ENCODE data around the gene COA1. TPM values are rescaled to one million over a fixed set of nuclear protein-coding genes. Genes with fewer than 3 reads are reported as not detected.
"Not testable (repeated sequence)": the region's sequence is repeated elsewhere in the genome, so short reads cannot be mapped to it uniquely, and the experiment has no call there.

The COA1 gene
- polyA plus RNA-seq, 1 experiment: 22.4 TPM

GRCh38 chr7:43735802-43736603 lies 6.7 kb upstream of the COA1 start:
- ChIA-PET POLR2A (no interaction called here), CTCF (interaction anchor here (1.2 to 2.3 kb wide), 4 partner anchors 15 to 154 kb away, joined by 3 to 7 read pairs (median 4); partner anchors contain the start of gene STK17A)
- Histone ChIP-seq H3K4me3 (ENCODE audit: low read depth, low read length) (no peak overlapping the region), H3K27ac (ENCODE audit: low read depth, low read length) (no peak overlapping the region), H3K9me3 (ENCODE audit: control insufficient read depth, insufficient read depth, low read length) (peaks cover 6% of the 10 kb centered on the region; the same call in 1 of the 2 replicates), H3K27me3 (ENCODE audit: control insufficient read depth, insufficient read depth, low read length) (no peaks in the 10 kb centered on the region)
- TF ChIP-seq CTCF (IDR thresholded peaks at IDR 0.05; ENCODE audit: low read depth, low read length): no peak
- no peak for DNase-seq (ENCODE audit: low read depth, low spot score)

- Histone ChIP-seq H3K27ac (ENCODE audit: low read depth, low read length) (no peak overlapping the region), H3K9me3 (ENCODE audit: control insufficient read depth, insufficient read depth, low read length) (peaks cover 6% of the 10 kb centered on the region; the same call in 1 of the 2 replicates), H3K4me3 (ENCODE audit: low read depth, low read length) (no peak overlapping the region), H3K27me3 (ENCODE audit: control insufficient read depth, insufficient read depth, low read length) (no peaks in the 10 kb centered on the region)
- no peak for DNase-seq (ENCODE audit: low read depth, low spot score)
- TF ChIP-seq CTCF (IDR thresholded peaks at IDR 0.05; ENCODE audit: low read depth, low read length): no peak
- ChIA-PET CTCF (interaction anchor here (1.2 to 2.3 kb wide), 3 partner anchors 15 to 104 kb away, joined by 3 to 7 read pairs (median 4); no protein-coding TSS in a partner anchor), POLR2A (no interaction called here)
Measured at GRCh38 chr7:43735403-43735801, 6.1 kb upstream of the COA1 start.

GRCh38 chr7:43734575-43735332 lies 5.4 kb upstream of the COA1 start:
- POLR2A ChIA-PET; H3K27ac ChIP-seq (ENCODE audit: low read depth, low read length); DNase-seq (ENCODE audit: low read depth, low spot score); H3K4me3 ChIP-seq (ENCODE audit: low read depth, low read length); H3K27me3 ChIP-seq (ENCODE audit: control insufficient read depth, insufficient read depth, low read length); H3K9me3 ChIP-seq (ENCODE audit: control insufficient read depth, insufficient read depth, low read length): not testable (repeated sequence)
- CTCF ChIA-PET: interaction anchor here (0.5 to 2.3 kb wide), 6 partner anchors 14 to 152 kb away, joined by 3 to 7 read pairs (median 4); partner anchors contain the start of gene STK17A

- H3K27ac ChIP-seq (ENCODE audit: low read depth, low read length); H3K27me3 ChIP-seq (ENCODE audit: control insufficient read depth, insufficient read depth, low read length); DNase-seq (ENCODE audit: low read depth, low spot score); H3K4me3 ChIP-seq (ENCODE audit: low read depth, low read length); POLR2A ChIA-PET; H3K9me3 ChIP-seq (ENCODE audit: control insufficient read depth, insufficient read depth, low read length): not testable (repeated sequence)
- CTCF ChIA-PET: interaction anchor here (2.1 kb wide), 1 partner anchor 11 kb away, joined by 6 read pairs; no protein-coding TSS in a partner anchor
Measured at GRCh38 chr7:43731494-43731893, 2.2 kb upstream of the COA1 start.

- POLR2A ChIA-PET: interaction anchor here (0.7 to 2.6 kb wide), 5 partner anchors 19 to 797 kb away, joined by 3 to 11 read pairs (median 5); partner anchors contain the start of genes BLVRA, MRPL32 and STK17A
- Histone ChIP-seq H3K4me3 (ENCODE audit: low read depth, low read length) (peak overlapping the region; percentile 89), H3K9me3 (ENCODE audit: control insufficient read depth, insufficient read depth, low read length) (no peaks in the 10 kb centered on the region), H3K27ac (ENCODE audit: low read depth, low read length) (peak overlapping the region; percentile 33), H3K27me3 (ENCODE audit: control insufficient read depth, insufficient read depth, low read length) (no peaks in the 10 kb centered on the region)
- CTCF ChIA-PET: interaction anchor here (1.0 to 4.5 kb wide), 5 partner anchors 9 to 469 kb away, joined by 3 to 58 read pairs (median 6); partner anchors contain the start of gene STK17A
- DNase-seq (ENCODE audit: low read depth, low spot score): no peak
- no peak for TF ChIP-seq CTCF (IDR thresholded peaks at IDR 0.05; ENCODE audit: low read depth, low read length)
Measured at GRCh38 chr7:43729924-43730248, 563 bp upstream of the COA1 start.

All from AG04450 (cell line).